Loucy (cell line): ENCODE data around the gene PPFIA1.

Experiments used
- H2AFZ ChIP-seq: fragments of 200-600 bp; sonication (generic); 2 replicates; pipeline ENCODE4 v1.6.0; 2016; ENCODE audit warnings: antibody characterized with exemption, mild to moderate bottlenecking, low read length, moderate library complexity
- H3F3A ChIP-seq: fragments of 200-600 bp; 2 replicates; pipeline ENCODE4 v1.6.0; 2016; ENCODE audit warnings: antibody characterized with exemption, low read depth, mild to moderate bottlenecking
- H3K27me3 ChIP-seq: fragments of 200-600 bp; sonication (generic); 2 replicates; pipeline ENCODE4 v1.6.1; 2014; ENCODE audit warnings: low read length, mild to moderate bottlenecking; ENCODE audit not compliant: insufficient read depth, poor library complexity, severe bottlenecking
- H3K36me3 ChIP-seq: fragments of 200-600 bp; sonication (generic); 2 replicates; pipeline ENCODE4 v1.6.1; 2016; ENCODE audit warnings: low read length; ENCODE audit not compliant: insufficient read depth
- H3K4me1 ChIP-seq: fragments of 200-600 bp; sonication (generic); 2 replicates; pipeline ENCODE4 v1.5.1; 2014; ENCODE audit warnings: low read length, mild to moderate bottlenecking; ENCODE audit not compliant: insufficient read depth, poor library complexity, severe bottlenecking
- H3K4me2 ChIP-seq: fragments of 200-600 bp; sonication (generic); 2 replicates; pipeline ENCODE4 v1.6.0; 2014; ENCODE audit warnings: antibody characterized with exemption, low read length, low read depth, mild to moderate bottlenecking; ENCODE audit not compliant: poor library complexity, severe bottlenecking
- H3K4me3 ChIP-seq: fragments of 200-600 bp; sonication (generic); 2 replicates; pipeline ENCODE4 v1.5.1; 2014; ENCODE audit warnings: low read length, mild to moderate bottlenecking, mixed read lengths; ENCODE audit not compliant: poor library complexity, severe bottlenecking
- H3K79me2 ChIP-seq: fragments of 200-600 bp; sonication (generic); 2 replicates; pipeline ENCODE4 v1.6.1; 2014; ENCODE audit warnings: low read length; ENCODE audit not compliant: insufficient read depth
- H3K9ac ChIP-seq: fragments of 200-600 bp; sonication (generic); 2 replicates; pipeline ENCODE4 v1.6.0; 2014; ENCODE audit warnings: mild to moderate bottlenecking, low read depth, low read length, moderate library complexity; ENCODE audit not compliant: poor library complexity, severe bottlenecking
- H3K9me2 ChIP-seq: fragments of 200-600 bp; sonication (generic); replicated peaks from 2 replicates; pipeline ENCODE4 v1.6.1; 2016; ENCODE audit warnings: low read depth, low read length, mixed read lengths
- H3K9me3 ChIP-seq: fragments of 200-600 bp; sonication (generic); 2 replicates; pipeline ENCODE4 v1.6.1; 2014; ENCODE audit warnings: mild to moderate bottlenecking, antibody characterized with exemption, low read length, low read depth; ENCODE audit not compliant: insufficient read depth
- H4K20me1 ChIP-seq: fragments of 200-600 bp; sonication (generic); 2 replicates; pipeline ENCODE4 v1.6.0; 2014; ENCODE audit warnings: antibody characterized with exemption, low read length, mild to moderate bottlenecking; ENCODE audit not compliant: insufficient read depth, poor library complexity, severe bottlenecking
- EZH2phosphoT487 ChIP-seq: fragments of 200-600 bp; IDR thresholded peaks from 2 replicates; pipeline ENCODE4 v1.6.1; 2018; ENCODE audit warnings: antibody characterized with exemption, mild to moderate bottlenecking, moderate library complexity, borderline replicate concordance
- TF ChIP-seq, protein P1 (sequence below): fragments of 200-600 bp; sonication (generic); conservative IDR thresholded peaks from 2 replicates; pipeline ENCODE4 v1.5.1; 2014; ENCODE audit warnings: mild to moderate bottlenecking, antibody characterized with exemption, low read length

The PPFIA1 gene

DNA sequence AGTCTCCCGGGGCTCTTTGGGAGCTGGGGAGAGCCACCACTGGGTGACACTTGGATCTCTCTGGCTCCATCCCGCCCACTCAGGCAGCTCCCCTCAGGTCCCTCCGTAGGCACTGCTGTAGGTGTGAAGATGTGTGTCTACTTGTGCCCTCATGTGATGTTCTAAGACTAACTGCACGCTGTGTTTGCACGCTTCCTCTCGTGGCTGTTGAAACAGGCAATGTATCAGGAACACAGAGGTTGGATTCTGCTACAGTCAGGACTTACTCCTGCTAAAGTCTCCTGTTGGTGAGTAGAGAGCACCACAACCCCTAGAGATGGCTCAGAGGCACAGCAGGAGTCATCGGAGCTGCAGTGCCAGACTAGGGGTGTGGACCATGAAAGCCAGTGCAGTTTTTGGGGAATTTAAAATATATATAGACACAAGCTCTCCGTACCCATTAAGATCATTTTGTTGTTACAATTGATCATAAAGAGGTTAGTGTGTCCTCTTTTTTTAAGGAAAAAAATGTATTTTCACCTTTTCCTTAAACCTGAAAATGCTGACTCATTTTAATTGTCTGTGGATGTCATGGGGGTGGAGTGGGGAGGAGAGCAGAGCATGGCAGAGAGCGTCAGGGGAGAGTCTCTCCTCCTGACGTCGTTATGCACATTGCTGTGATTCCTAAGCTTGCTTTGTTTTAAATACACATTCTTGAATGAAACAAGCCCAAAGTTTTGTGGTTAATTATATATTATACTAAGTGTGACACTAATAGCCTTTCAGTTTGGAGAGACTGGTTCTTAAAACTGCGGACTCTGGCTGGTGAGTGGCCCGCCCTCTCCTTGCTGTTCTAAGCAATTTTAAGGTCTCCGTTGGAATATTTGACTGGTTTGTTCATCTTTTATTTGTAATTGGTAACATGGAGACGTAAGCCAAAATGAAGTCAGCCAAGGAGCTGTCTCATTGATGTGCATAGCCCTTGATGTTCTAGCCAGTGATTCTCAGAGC is 111.7 kb downstream of the PPFIA1 start:
- Histone ChIP-seq H3K4me1 (no peaks in the 10 kb centered on the region), H3K27me3 (no peaks in the 10 kb centered on the region), H2AFZ (no peak overlapping the region), H3K36me3 (peaks cover 69% of the 10 kb centered on the region), H3K79me2 (no peaks in the 10 kb centered on the region), H3K9me3 (no peaks in the 10 kb centered on the region), H4K20me1 (no peaks in the 10 kb centered on the region), H3K4me2 (no peak overlapping the region), H3K9ac (no peak overlapping the region), H3K9me2 (no peaks in the 10 kb centered on the region), H3F3A (no peaks in the 10 kb centered on the region), H3K4me3 (no peak overlapping the region)
- TF ChIP-seq EZH2phosphoT487, result no peak
- TF ChIP-seq, protein P1, sequence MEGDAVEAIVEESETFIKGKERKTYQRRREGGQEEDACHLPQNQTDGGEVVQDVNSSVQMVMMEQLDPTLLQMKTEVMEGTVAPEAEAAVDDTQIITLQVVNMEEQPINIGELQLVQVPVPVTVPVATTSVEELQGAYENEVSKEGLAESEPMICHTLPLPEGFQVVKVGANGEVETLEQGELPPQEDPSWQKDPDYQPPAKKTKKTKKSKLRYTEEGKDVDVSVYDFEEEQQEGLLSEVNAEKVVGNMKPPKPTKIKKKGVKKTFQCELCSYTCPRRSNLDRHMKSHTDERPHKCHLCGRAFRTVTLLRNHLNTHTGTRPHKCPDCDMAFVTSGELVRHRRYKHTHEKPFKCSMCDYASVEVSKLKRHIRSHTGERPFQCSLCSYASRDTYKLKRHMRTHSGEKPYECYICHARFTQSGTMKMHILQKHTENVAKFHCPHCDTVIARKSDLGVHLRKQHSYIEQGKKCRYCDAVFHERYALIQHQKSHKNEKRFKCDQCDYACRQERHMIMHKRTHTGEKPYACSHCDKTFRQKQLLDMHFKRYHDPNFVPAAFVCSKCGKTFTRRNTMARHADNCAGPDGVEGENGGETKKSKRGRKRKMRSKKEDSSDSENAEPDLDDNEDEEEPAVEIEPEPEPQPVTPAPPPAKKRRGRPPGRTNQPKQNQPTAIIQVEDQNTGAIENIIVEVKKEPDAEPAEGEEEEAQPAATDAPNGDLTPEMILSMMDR, result no peak

DNA sequence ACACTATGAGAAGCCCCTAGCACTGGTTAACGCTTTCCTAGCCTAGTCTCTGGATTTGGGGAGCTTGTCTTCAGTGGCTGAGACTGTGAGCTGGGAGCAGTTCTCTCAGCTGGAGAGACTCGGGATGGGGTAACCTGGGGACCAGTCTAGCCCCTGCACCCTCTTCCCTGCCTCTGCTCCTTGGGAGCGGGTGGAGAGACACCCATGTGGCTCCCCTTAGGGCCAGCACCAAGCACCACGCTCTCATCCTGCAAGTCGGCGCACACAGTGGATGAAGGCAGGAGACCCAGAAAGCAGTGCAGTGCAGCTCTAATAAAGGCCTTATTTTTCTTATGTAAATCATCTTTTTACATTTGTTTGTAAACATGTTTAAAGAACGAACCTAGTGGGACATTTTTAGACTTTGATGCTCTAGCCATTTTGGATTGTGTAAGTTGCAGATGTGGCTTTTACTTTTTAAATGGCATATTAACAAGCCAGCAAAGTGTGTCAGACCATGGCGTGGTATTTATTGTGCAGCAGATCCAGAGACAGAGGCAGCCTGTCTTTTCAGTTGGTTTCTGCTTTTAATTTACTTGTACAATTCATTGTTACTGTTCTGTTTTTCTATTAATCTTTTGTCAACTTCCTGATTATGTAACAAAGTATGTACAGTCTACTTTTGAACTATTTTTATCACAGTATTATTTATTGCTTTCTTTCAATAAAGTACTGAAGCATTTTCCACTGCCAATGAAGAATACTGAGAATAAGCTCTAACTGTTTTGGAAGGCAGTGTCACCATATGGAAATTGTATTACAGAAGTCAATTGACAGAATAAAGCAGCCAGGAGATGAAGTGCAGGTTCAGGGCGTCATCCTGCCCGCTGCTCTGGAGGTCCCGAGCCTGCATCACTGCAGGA is 113.4 kb downstream of the PPFIA1 start:
- no peaks in the 10 kb centered on the region for H3K9me3 ChIP-seq
- no peaks in the 10 kb centered on the region for H3K27me3 ChIP-seq
- H2AFZ ChIP-seq, result no peak overlapping the region
- H4K20me1 ChIP-seq, result no peaks in the 10 kb centered on the region
- no peak overlapping the region for H3K4me3 ChIP-seq
- H3K9ac ChIP-seq, result no peak overlapping the region
- no peaks in the 10 kb centered on the region for H3F3A ChIP-seq
- no peaks in the 10 kb centered on the region for H3K79me2 ChIP-seq
- H3K4me1 ChIP-seq, result no peaks in the 10 kb centered on the region
- H3K4me2 ChIP-seq, result no peak overlapping the region
- no peaks in the 10 kb centered on the region for H3K9me2 ChIP-seq
- H3K36me3 ChIP-seq, result peaks cover 52% of the 10 kb centered on the region
- no peak for TF ChIP-seq EZH2phosphoT487
- TF ChIP-seq, protein P1, result no peak

DNA sequence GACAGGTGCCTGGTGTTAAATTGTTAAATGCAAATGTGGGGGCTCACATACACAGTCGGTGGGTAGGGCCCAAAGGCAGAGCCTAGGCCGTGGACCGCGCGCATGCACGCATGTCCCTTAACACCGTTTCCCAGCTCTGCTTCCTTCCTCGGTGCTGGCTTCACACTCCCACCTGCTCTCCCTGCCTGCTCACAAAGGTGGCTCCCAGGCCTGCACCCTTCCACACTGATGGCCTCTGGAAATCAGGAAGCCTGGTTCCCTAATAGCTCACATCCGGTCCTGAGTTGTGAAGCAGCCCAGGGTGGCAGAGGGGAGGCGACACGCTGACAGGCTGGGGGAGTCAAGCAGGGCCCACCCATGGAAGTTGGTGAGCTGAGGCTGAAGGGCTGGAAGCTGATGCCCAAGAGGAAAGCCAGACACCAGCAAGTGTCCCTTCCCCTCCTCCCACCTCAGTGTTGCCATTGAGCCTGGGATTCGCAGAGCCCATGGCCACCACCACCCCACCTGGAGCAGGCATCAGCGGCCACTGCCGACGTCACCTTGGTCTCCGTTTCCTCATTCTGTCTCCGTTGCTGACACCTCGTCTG is 114.2 kb downstream of the PPFIA1 start:
- H3K9ac ChIP-seq, result no peak overlapping the region
- no peaks in the 10 kb centered on the region for H3K9me3 ChIP-seq
- no peaks in the 10 kb centered on the region for H4K20me1 ChIP-seq
- no peaks in the 10 kb centered on the region for H3K79me2 ChIP-seq
- no peak for TF ChIP-seq EZH2phosphoT487
- TF ChIP-seq, protein P1, result no peak
- H3K36me3 ChIP-seq, result peaks cover 45% of the 10 kb centered on the region
- H3K4me3 ChIP-seq, result no peak overlapping the region
- H2AFZ ChIP-seq, result no peak overlapping the region
- no peak overlapping the region for H3K4me2 ChIP-seq
- no peaks in the 10 kb centered on the region for H3K27me3 ChIP-seq
- H3K4me1 ChIP-seq, result no peaks in the 10 kb centered on the region
- no peaks in the 10 kb centered on the region for H3F3A ChIP-seq
- H3K9me2 ChIP-seq, result no peaks in the 10 kb centered on the region
